ENCODE measurements around the gene C15orf39. TPM values are rescaled to one million over a fixed set of nuclear protein-coding genes. Genes with fewer than 3 reads are reported as not detected.

C15orf39 gene
- total and polyA plus RNA-seq, 2 experiments from 2014 or later: 5.1 to 12.5 TPM

DNA sequence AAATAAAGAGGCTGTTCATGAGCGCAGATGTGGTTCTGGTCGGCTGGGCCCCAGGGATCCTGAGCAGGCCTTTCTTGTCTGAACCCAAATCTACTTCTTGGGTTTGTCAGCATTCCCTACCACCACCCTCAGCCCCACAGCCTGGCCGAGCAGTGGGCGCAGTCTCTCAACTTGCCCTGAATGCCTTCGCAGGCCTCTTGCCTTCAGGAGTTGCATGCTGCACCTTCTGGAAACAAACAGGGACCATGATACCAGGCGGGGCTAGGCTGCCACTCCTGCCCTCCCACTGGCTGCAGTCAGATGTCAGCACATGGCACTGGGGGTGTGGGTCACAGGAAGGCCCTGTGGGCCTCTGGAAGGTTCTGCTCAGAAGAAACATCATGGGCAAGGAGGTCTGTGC lies 13.2 kb upstream of the C15orf39 start:
- H4K20me1 ChIP-seq (ENCODE audit: insufficient read depth): no peaks in the 10 kb centered on the region
- TF ChIP-seq EZH2 (IDR thresholded peaks at IDR 0.05; ENCODE audit: insufficient read depth, poor library complexity, severe bottlenecking) (no peak), EZH2phosphoT487 (IDR thresholded peaks at IDR 0.05; ENCODE audit: insufficient read depth, low read depth) (no peak)
- DNase-seq: no peak
- H3K9me2 ChIP-seq (ENCODE audit: insufficient read depth): no peaks in the 10 kb centered on the region
- H3K4me1 ChIP-seq (ENCODE audit: insufficient read depth): no peaks in the 10 kb centered on the region
- no peak overlapping the region for H3K4me3 ChIP-seq
- 82 to 85% methylated on average over 6 of the region's 6 CpGs for WGBS, 2 experiments (ENCODE audit: low coverage in 1 of 2, low lambda C conversion rate in 2 of 2, missing lambda C conversion rate in 2 of 2)
- no peak overlapping the region for H3K9ac ChIP-seq
- H3K9me3 ChIP-seq (ENCODE audit: low read depth): no peaks in the 10 kb centered on the region
- no peaks in the 10 kb centered on the region for H3F3A ChIP-seq (ENCODE audit: insufficient read depth)
- no peak overlapping the region for H2AFZ ChIP-seq
- H3K36me3 ChIP-seq (ENCODE audit: low read depth): no peaks in the 10 kb centered on the region
- in situ Hi-C loops (cut with MboI): no loop called here
- no peak overlapping the region for H3K4me2 ChIP-seq (ENCODE audit: unreplicated experiment)
- no peaks in the 10 kb centered on the region for H3K79me2 ChIP-seq (ENCODE audit: insufficient read depth)
- H3K27ac ChIP-seq: no peak overlapping the region
- H3K27me3 ChIP-seq (replicated peaks; ENCODE audit: insufficient read depth): no peaks in the 10 kb centered on the region

DNA sequence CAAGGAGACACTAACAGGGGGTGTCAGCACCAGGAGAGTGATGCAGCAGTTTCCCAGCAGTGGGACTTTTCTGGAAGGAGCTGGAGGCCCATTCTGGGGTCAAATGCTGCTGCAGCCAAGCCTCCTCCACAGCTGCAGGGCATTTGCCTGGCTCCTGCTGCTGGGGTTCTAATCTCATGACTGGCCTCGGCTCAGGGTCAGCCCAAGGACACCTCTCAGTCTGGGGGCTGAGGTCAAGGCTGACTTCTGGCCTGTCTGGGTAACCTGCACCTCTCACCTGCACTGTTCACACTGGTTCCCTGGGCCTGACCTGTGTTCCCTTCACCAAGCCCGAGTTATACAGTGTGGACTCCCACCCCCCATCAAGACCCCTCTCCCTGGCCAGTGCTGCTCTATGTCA lies 10.4 kb upstream of the C15orf39 start:
- H3K9ac ChIP-seq: no peak overlapping the region
- H3K4me3 ChIP-seq: no peak overlapping the region
- H3K27me3 ChIP-seq (replicated peaks; ENCODE audit: insufficient read depth): no peaks in the 10 kb centered on the region
- TF ChIP-seq EZH2 (IDR thresholded peaks at IDR 0.05; ENCODE audit: insufficient read depth, poor library complexity, severe bottlenecking) (no peak), EZH2phosphoT487 (IDR thresholded peaks at IDR 0.05; ENCODE audit: insufficient read depth, low read depth) (no peak)
- no peak overlapping the region for H3K27ac ChIP-seq
- no peak for DNase-seq
- H3F3A ChIP-seq (ENCODE audit: insufficient read depth): no peaks in the 10 kb centered on the region
- 66 to 83% methylated on average over 2 of the region's 2 CpGs for WGBS, 2 experiments (ENCODE audit: low coverage in 1 of 2, low lambda C conversion rate in 2 of 2, missing lambda C conversion rate in 2 of 2)
- in situ Hi-C loops (cut with MboI): no loop called here
- no peaks in the 10 kb centered on the region for H3K9me3 ChIP-seq (ENCODE audit: low read depth)
- no peaks in the 10 kb centered on the region for H3K79me2 ChIP-seq (ENCODE audit: insufficient read depth)
- H3K9me2 ChIP-seq (ENCODE audit: insufficient read depth): no peaks in the 10 kb centered on the region
- H2AFZ ChIP-seq: no peak overlapping the region
- H4K20me1 ChIP-seq (ENCODE audit: insufficient read depth): no peaks in the 10 kb centered on the region
- no peaks in the 10 kb centered on the region for H3K4me1 ChIP-seq (ENCODE audit: insufficient read depth)
- no peak overlapping the region for H3K4me2 ChIP-seq (ENCODE audit: unreplicated experiment)
- H3K36me3 ChIP-seq (ENCODE audit: low read depth): no peaks in the 10 kb centered on the region

DNA sequence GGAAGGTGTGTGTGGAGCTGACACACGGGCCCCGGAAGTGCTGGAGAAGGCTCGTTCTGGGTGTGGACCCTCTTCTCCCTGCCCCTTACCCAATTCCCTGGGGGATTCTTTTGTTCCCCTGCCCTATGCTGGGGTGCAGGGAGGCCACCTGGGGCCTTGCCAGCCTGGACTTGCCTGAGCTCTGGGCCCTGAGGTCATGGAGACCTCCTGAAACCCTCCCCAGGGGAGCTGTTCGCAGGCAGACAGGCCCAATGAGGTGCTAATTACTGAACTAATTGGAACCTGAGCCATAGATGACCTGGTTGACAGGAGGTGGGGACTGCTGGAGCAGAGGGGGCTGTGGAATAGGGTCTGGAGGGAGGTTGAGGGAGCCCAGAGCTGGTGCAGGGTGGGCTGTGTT lies 9.4 kb upstream of the C15orf39 start:
- Histone ChIP-seq H3K36me3 (ENCODE audit: low read depth) (no peaks in the 10 kb centered on the region), H2AFZ (no peak overlapping the region), H3K27ac (no peak overlapping the region), H3K27me3 (replicated peaks; ENCODE audit: insufficient read depth) (no peaks in the 10 kb centered on the region), H3F3A (ENCODE audit: insufficient read depth) (no peaks in the 10 kb centered on the region), H3K4me3 (no peak overlapping the region), H3K4me2 (ENCODE audit: unreplicated experiment) (no peak overlapping the region), H4K20me1 (ENCODE audit: insufficient read depth) (no peaks in the 10 kb centered on the region), H3K9me3 (ENCODE audit: low read depth) (no peaks in the 10 kb centered on the region), H3K9me2 (ENCODE audit: insufficient read depth) (no peaks in the 10 kb centered on the region), H3K79me2 (ENCODE audit: insufficient read depth) (no peaks in the 10 kb centered on the region), H3K9ac (no peak overlapping the region), H3K4me1 (ENCODE audit: insufficient read depth) (no peaks in the 10 kb centered on the region)
- in situ Hi-C loops (cut with MboI): no loop called here
- no peak for TF ChIP-seq EZH2phosphoT487 (IDR thresholded peaks at IDR 0.05; ENCODE audit: insufficient read depth, low read depth)
- TF ChIP-seq EZH2 (IDR thresholded peaks at IDR 0.05; ENCODE audit: insufficient read depth, poor library complexity, severe bottlenecking): no peak
- WGBS, 2 experiments (ENCODE audit: low coverage in 1 of 2, low lambda C conversion rate in 2 of 2, missing lambda C conversion rate in 2 of 2): 68 to 69% methylated on average over 4 of the region's 4 CpGs
- DNase-seq: no peak

DNA sequence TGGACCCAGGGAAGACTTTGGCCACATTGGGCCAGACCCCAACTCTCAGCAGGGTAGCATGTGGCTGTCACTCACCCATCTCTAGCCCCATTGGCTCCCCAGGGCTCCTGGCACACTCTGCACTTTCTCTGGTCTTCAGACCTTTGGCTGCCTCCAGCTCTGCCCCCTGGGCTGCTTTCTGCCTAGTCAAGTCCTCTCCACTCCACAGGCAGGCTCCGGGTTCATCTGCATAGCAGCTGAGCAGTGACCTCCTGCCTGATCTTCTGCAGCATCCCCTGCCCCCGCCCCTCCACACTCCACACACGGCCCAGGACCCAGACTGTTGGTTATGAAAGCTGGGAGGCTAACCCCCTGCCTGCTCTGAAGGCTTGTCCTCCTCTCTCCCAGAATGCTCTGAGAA lies 8.4 kb upstream of the C15orf39 start:
- H3K36me3 ChIP-seq (ENCODE audit: low read depth): no peaks in the 10 kb centered on the region
- no peak overlapping the region for H2AFZ ChIP-seq
- no peaks in the 10 kb centered on the region for H3K9me2 ChIP-seq (ENCODE audit: insufficient read depth)
- no peak for DNase-seq
- in situ Hi-C loops (cut with MboI): no loop called here
- WGBS, 2 experiments (ENCODE audit: low coverage in 1 of 2, low lambda C conversion rate in 2 of 2, missing lambda C conversion rate in 2 of 2): 86 to 89% methylated on average over 3 of the region's 3 CpGs
- no peak overlapping the region for H3K4me2 ChIP-seq (ENCODE audit: unreplicated experiment)
- no peaks in the 10 kb centered on the region for H3F3A ChIP-seq (ENCODE audit: insufficient read depth)
- H3K4me3 ChIP-seq: no peak overlapping the region
- H3K9me3 ChIP-seq (ENCODE audit: low read depth): no peaks in the 10 kb centered on the region
- H4K20me1 ChIP-seq (ENCODE audit: insufficient read depth): no peaks in the 10 kb centered on the region
- no peaks in the 10 kb centered on the region for H3K4me1 ChIP-seq (ENCODE audit: insufficient read depth)
- H3K79me2 ChIP-seq (ENCODE audit: insufficient read depth): no peaks in the 10 kb centered on the region
- no peaks in the 10 kb centered on the region for H3K27me3 ChIP-seq (replicated peaks; ENCODE audit: insufficient read depth)
- TF ChIP-seq EZH2phosphoT487 (IDR thresholded peaks at IDR 0.05; ENCODE audit: insufficient read depth, low read depth) (no peak), EZH2 (IDR thresholded peaks at IDR 0.05; ENCODE audit: insufficient read depth, poor library complexity, severe bottlenecking) (no peak)
- H3K27ac ChIP-seq: no peak overlapping the region
- no peak overlapping the region for H3K9ac ChIP-seq

DNA sequence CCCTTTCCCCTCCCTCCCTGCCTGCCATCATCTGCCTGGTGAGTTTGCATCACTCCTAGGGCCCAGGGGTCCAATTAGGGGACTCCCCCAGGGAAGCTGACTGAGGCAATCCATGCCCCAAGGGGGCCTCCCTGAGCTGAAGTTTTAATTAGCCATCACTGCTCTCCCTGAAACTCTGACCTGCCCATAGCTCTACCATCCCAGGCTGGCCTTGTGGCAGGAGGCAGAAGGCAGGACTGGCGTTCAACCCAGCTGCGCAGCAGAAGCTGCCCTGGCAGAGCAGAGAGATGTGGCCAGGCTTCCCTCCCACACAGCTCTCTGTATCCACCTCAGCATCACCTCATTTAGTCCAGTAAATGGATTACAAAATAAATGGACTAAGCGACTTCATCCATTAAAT lies 7.7 kb upstream of the C15orf39 start:
- no peak overlapping the region for H3K27ac ChIP-seq
- no peak overlapping the region for H3K4me3 ChIP-seq
- no peak overlapping the region for H2AFZ ChIP-seq
- no peaks in the 10 kb centered on the region for H3K27me3 ChIP-seq (replicated peaks; ENCODE audit: insufficient read depth)
- H3K4me2 ChIP-seq (ENCODE audit: unreplicated experiment): no peak overlapping the region
- WGBS, 2 experiments (ENCODE audit: low coverage in 1 of 2, low lambda C conversion rate in 2 of 2, missing lambda C conversion rate in 2 of 2): 85 to 88% methylated on average over 3 of the region's 3 CpGs
- H3K79me2 ChIP-seq (ENCODE audit: insufficient read depth): no peaks in the 10 kb centered on the region
- H3K9me3 ChIP-seq (ENCODE audit: low read depth): no peaks in the 10 kb centered on the region
- H3K9me2 ChIP-seq (ENCODE audit: insufficient read depth): no peaks in the 10 kb centered on the region
- no peaks in the 10 kb centered on the region for H4K20me1 ChIP-seq (ENCODE audit: insufficient read depth)
- no peaks in the 10 kb centered on the region for H3K4me1 ChIP-seq (ENCODE audit: insufficient read depth)
- no peaks in the 10 kb centered on the region for H3F3A ChIP-seq (ENCODE audit: insufficient read depth)
- H3K36me3 ChIP-seq (ENCODE audit: low read depth): no peaks in the 10 kb centered on the region
- DNase-seq: no peak
- in situ Hi-C loops (cut with MboI): no loop called here
- no peak overlapping the region for H3K9ac ChIP-seq
- TF ChIP-seq EZH2phosphoT487 (IDR thresholded peaks at IDR 0.05; ENCODE audit: insufficient read depth, low read depth) (no peak), EZH2 (IDR thresholded peaks at IDR 0.05; ENCODE audit: insufficient read depth, poor library complexity, severe bottlenecking) (no peak)

All from GM23248 (cell line).